Osteoblast (primary cell): Measurements from ENCODE around the gene GM2A. TPM values are rescaled to one million over a fixed set of nuclear protein-coding genes. Genes with fewer than 3 reads are reported as not detected.

Experiments
- DNase-seq: peaks from one replicate; pipeline ENCODE4 v3.0.0; 2011; ENCODE audit warnings: low spot score, mixed read lengths; ENCODE audit not compliant: insufficient read length; ENCODE audit errors: missing footprints
- H2AFZ ChIP-seq: 2 replicates; pipeline ENCODE4 v1.6.0; 2011; ENCODE audit warnings: mild to moderate bottlenecking, low read length
- H3K27ac ChIP-seq: 2 replicates; pipeline ENCODE4 v1.5.1; 2011; ENCODE audit warnings: mild to moderate bottlenecking, low read depth, low read length, moderate library complexity
- H3K27me3 ChIP-seq: 2 replicates; pipeline ENCODE4 v1.6.0; 2012; ENCODE audit warnings: mild to moderate bottlenecking, control low read depth, inconsistent platforms, low read length, moderate library complexity; ENCODE audit not compliant: insufficient read depth
- H3K36me3 ChIP-seq: 2 replicates; pipeline ENCODE4 v1.5.1; 2011; ENCODE audit warnings: mild to moderate bottlenecking, low read length, control low read depth, moderate library complexity; ENCODE audit not compliant: insufficient read depth
- H3K4me1 ChIP-seq: 2 replicates; pipeline ENCODE4 v1.5.1; 2011; ENCODE audit warnings: mild to moderate bottlenecking, low read length, control low read depth, moderate library complexity; ENCODE audit not compliant: insufficient read depth
- H3K4me2 ChIP-seq: 2 replicates; pipeline ENCODE4 v1.6.0; 2011; ENCODE audit warnings: mild to moderate bottlenecking, low read length; ENCODE audit not compliant: insufficient read depth
- H3K4me3 ChIP-seq: fragments of 200-600 bp; sonication (generic); 3 replicates; pipeline ENCODE4 v1.5.1; 2012; ENCODE audit warnings: mild to moderate bottlenecking, low read length, inconsistent platforms; ENCODE audit not compliant: insufficient read depth
- H3K79me2 ChIP-seq: 2 replicates; pipeline ENCODE4 v1.6.0; 2012; ENCODE audit warnings: mild to moderate bottlenecking, low read length, control low read depth, inconsistent platforms; ENCODE audit not compliant: insufficient read depth
- H3K9me3 ChIP-seq: 2 replicates; pipeline ENCODE4 v1.5.1; 2011; ENCODE audit warnings: low read depth, low read length, control low read depth
- H4K20me1 ChIP-seq: 2 replicates; pipeline ENCODE4 v1.6.0; 2012; ENCODE audit warnings: mild to moderate bottlenecking, low read length, control low read depth; ENCODE audit not compliant: insufficient read depth
- CTCF ChIP-seq: IDR thresholded peaks from 2 replicates; pipeline ENCODE4 v1.5.1; 2011; ENCODE audit warnings: mild to moderate bottlenecking, low read depth, low read length, moderate library complexity; ENCODE audit errors: extremely low read depth
- total RNA-seq: library from RNA; depleted of rRNA; stranded (reverse); fragments of >200 nt; gene quantifications from 2 replicates; pipeline ENCODE4 v1.2.3, GENCODE V29; 2012

Gene GM2A
- total RNA-seq, 1 donor, result 35.5 TPM

DNA sequence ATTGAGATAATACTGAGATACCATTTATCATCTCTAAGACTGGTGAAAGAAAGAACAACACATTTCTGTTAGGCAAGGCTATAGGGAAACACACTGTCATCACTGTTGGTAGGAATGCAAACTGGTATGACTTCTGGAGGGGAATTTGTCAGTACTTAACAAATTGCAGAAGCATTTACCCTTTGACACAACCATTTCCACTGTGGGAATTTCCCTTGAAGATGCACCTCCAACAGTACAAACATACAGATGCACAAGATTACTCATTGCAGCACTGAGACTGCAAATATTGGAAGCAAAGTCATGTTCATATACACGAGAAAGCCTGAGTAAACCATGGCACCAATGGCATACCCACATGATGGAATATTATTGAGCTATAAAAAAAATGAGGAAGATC is 17.6 kb downstream of the GM2A start:
- Histone ChIP-seq H3K9me3 (no peaks in the 10 kb centered on the region), H3K4me3 (no peak overlapping the region), H2AFZ (no peak overlapping the region), H3K36me3 (peaks cover 10% of the 10 kb centered on the region), H3K4me1 (no peaks in the 10 kb centered on the region), H3K27ac (no peak overlapping the region), H4K20me1 (no peaks in the 10 kb centered on the region), H3K4me2 (no peak overlapping the region), H3K79me2 (no peaks in the 10 kb centered on the region), H3K27me3 (no peaks in the 10 kb centered on the region)
- TF ChIP-seq CTCF, result no peak
- no peak for DNase-seq

- Histone ChIP-seq H3K4me2 (no peak overlapping the region), H4K20me1 (no peaks in the 10 kb centered on the region), H3K79me2 (no peaks in the 10 kb centered on the region), H3K27me3 (no peaks in the 10 kb centered on the region), H3K4me1 (no peaks in the 10 kb centered on the region), H3K27ac (no peak overlapping the region), H2AFZ (no peak overlapping the region), H3K9me3 (no peaks in the 10 kb centered on the region), H3K4me3 (no peak overlapping the region), H3K36me3 (peaks cover 10% of the 10 kb centered on the region)
- no peak for DNase-seq
- no peak for TF ChIP-seq CTCF
Observed at GRCh38 chr5:151271336-151271735, 18.4 kb downstream of the GM2A start.

DNA sequence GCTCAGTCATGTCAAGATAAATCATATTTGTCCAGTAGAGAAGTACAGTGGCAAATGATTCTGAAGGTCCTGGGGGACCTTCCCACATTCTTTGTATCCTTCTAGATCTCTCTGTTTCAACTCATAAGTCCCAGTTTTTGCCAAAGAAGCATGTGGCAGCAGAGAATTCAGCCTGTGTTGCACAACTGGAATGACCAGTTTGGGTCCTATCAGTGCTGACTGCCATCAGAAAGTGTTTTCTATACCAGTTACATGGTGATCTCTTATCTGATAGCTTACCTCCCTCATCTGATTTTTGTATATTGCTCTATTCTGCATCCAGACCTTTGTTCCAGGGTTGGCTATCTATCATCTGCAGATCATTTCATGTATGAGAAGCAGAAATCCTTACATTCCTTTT is 21.7 kb downstream of the GM2A start:
- Histone ChIP-seq H3K4me1 (no peaks in the 10 kb centered on the region), H3K4me3 (no peak overlapping the region), H3K79me2 (no peaks in the 10 kb centered on the region), H3K27me3 (no peaks in the 10 kb centered on the region), H2AFZ (no peak overlapping the region), H3K4me2 (no peak overlapping the region), H3K36me3 (no peaks in the 10 kb centered on the region), H4K20me1 (no peaks in the 10 kb centered on the region), H3K27ac (no peak overlapping the region), H3K9me3 (no peaks in the 10 kb centered on the region)
- DNase-seq, result no peak
- no peak for TF ChIP-seq CTCF

GRCh38 chr5:151275803-151276202 is 22.8 kb downstream of the GM2A start:
- no peaks in the 10 kb centered on the region for H3K27me3 ChIP-seq
- H3K4me1 ChIP-seq, result no peaks in the 10 kb centered on the region
- no peak overlapping the region for H3K4me2 ChIP-seq
- no peaks in the 10 kb centered on the region for H3K9me3 ChIP-seq
- H2AFZ ChIP-seq, result no peak overlapping the region
- H3K36me3 ChIP-seq, result no peaks in the 10 kb centered on the region
- no peak for TF ChIP-seq CTCF
- no peak for DNase-seq
- H4K20me1 ChIP-seq, result no peaks in the 10 kb centered on the region
- no peak overlapping the region for H3K4me3 ChIP-seq
- no peaks in the 10 kb centered on the region for H3K79me2 ChIP-seq
- H3K27ac ChIP-seq, result no peak overlapping the region
